Lower leg skin (tissue), 3 donors: ENCODE data around the gene PREB.

Source experiments
- POLR2A ChIP-seq, 2 donors: fragments of 450-650 bp; IDR thresholded peaks; one replicate each; pipeline ENCODE4 v1.6.1; 2016 to 2017; ENCODE audit warnings: antibody characterized with exemption in 2 of 2, mild to moderate bottlenecking in 1 of 2, moderate library complexity in 1 of 2
- TF ChIP-seq, protein P1 (sequence below), 3 donors: fragments of 450-650 bp; IDR thresholded peaks; one replicate each; pipeline ENCODE4 v1.5.1; 2016; ENCODE audit warnings: antibody characterized with exemption in 3 of 3, mild to moderate bottlenecking in 3 of 3, moderate library complexity in 2 of 3

DNA sequence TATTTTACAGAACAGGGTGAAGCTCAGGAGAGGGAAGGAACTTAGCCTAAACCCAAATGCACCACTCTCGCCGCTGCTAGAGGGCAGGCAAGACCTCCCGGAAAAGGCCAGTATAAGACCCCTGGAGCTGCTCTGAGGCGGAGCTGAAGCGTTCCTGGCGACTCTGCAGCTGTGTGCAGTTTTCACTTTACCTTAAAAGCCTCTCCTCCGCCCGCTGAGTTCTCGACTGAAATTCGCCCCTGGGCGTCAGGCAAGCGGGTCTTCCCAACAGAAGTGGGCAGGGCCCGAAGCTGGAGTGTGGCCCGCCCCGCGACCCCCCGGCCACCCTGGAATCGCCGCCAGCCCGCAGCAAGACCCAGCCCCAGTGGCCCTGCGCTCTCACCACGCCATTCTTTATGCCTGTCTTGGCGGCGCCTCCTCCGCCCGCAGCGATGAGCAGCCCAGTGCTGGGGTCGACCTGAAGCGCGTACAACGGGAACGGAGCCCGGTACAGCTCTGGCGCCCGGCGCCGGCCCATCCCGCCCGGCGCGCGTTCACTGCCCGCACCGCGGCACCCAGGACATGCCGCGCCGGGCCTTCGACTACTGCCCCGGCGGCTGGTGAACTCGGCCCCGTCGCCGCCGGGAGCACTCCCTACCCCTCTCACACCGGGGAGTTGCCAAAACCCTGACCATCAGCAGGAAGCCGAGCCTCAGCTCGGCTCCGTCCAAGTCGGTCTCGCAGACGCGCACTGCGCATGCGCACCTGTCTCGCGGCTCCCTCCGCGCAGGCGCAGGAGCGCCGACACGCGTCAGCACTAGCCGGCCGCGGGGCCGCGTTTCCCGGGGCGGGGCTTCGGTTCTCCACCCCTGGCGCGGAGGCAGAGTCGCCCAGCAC lies at the start of gene PREB:
- TF ChIP-seq, protein P1, sequence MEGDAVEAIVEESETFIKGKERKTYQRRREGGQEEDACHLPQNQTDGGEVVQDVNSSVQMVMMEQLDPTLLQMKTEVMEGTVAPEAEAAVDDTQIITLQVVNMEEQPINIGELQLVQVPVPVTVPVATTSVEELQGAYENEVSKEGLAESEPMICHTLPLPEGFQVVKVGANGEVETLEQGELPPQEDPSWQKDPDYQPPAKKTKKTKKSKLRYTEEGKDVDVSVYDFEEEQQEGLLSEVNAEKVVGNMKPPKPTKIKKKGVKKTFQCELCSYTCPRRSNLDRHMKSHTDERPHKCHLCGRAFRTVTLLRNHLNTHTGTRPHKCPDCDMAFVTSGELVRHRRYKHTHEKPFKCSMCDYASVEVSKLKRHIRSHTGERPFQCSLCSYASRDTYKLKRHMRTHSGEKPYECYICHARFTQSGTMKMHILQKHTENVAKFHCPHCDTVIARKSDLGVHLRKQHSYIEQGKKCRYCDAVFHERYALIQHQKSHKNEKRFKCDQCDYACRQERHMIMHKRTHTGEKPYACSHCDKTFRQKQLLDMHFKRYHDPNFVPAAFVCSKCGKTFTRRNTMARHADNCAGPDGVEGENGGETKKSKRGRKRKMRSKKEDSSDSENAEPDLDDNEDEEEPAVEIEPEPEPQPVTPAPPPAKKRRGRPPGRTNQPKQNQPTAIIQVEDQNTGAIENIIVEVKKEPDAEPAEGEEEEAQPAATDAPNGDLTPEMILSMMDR (IDR thresholded peaks at IDR 0.05) = no peak
- no peak for TF ChIP-seq POLR2A (IDR thresholded peaks at IDR 0.05)
